ENCODE data around the gene LDB2.

The LDB2 gene

DNA sequence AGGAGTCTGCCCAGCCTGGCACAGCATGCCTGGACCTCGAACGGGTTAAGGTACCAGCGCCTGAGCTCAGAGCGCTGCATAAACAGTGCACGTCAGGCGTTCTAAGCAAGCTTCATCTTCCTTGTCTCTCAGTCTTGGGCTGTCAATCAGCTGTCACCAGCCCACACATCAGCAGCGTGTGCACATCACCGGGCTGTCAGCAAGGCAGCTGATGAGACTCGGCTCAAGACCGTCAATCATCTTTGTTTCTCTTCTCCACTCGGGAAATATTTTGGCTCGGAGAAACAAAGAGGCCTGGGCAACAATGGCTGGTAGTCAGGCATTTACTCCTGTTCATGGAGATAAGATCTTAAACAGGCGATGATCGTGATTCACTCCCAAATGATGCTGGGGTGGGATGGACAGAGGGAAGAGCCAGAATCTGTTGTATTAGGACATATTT, 141.3 kb downstream of the LDB2 start:
- peak; percentile 87 for DNase-seq (ENCODE audit: low read depth)

DNA sequence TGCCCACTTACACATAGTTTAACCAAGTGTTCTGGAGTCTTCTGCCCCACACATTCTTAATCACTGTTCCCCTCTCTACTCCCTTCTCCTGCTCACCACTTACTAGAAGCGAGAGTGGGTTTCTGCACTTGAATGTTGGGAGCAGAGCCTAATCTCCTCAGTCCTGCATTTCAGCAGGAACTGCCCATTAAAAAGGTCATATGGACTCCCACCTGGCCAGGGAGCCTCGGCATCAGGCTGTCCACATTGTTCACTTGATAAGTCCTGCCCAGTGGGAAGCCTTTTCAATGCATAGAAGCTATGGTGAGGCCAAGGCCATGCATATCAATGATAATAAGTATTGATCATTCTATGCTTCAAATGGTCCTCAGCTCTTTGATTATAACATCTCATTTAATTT, 144.3 kb downstream of the LDB2 start:
- DNase-seq (ENCODE audit: low read depth), result no peak

DNA sequence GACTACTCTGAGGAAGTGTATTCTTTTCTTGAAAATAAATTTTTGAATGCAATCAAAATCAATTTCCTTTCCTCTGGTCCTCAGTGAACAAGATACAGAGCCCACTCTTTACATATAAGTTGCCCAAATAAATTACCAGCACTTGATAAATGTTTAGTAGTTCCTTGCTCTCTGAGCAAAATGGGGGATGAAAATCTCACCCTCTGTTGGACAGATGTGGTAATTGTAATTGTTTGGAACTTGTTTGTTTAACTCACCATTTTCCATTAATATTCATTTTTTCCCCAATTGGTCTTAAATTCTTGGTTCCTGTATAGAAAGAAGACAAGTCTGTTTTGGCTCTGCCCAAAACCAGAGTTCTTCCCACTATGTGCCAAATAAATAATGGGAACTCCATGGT, 146.3 kb downstream of the LDB2 start:
- DNase-seq (ENCODE audit: low read depth), result peak; percentile 24

DNA sequence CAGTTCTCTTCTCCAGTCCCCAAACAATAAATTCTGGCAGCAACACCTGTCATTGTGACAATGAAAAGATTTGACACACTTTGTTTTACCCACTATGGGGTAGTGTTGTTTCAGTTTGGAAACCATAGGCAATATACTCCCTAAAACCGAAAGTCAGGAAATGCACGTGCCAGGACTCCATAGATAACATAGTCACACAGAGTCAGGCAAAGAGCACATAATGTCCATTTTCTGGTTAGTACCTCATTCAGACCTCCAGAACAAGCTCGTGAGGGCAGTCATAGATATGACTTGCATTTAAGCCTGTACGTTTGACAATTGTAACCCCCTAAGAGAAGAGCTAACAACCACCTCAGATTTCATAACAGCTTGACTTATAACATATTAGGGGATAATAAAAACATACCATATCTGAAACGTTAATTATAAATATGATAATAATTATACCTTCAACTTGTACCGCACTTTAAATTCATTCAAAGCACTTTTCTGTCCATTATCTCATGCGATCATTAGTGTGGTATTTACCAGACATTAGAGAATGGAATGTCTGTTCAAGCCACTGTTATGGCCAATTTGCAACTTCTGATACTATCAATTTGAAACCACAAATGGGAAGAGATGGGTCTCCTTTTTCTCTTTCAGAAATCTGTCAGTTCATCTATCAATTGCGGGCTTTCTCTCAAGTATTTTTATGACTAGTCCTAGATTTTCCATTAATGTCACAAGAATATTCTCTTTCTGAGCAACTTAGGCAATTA, 147.4 kb downstream of the LDB2 start:
- DNase-seq (ENCODE audit: low read depth), result peak; percentile 34

DNA sequence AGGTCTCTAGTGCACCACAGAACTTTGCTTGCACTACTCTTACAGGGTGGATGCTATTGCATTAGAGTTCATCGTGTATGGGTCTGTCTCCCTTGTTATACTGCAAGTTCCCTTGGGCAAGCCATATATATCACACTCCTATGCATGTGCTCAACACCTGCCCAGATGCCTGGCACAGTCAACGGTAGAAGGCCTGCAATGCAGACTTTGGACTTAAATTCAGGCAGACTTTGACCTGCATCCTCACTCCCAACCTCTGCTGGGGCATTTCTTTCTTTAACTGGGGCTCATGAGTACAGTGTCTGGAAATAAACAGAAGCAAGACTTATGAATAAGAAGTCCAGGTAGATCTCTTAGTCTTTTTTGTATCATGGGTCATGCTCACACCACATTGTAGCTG, 148.2 kb downstream of the LDB2 start:
- no peak for DNase-seq (ENCODE audit: low read depth)

DNA sequence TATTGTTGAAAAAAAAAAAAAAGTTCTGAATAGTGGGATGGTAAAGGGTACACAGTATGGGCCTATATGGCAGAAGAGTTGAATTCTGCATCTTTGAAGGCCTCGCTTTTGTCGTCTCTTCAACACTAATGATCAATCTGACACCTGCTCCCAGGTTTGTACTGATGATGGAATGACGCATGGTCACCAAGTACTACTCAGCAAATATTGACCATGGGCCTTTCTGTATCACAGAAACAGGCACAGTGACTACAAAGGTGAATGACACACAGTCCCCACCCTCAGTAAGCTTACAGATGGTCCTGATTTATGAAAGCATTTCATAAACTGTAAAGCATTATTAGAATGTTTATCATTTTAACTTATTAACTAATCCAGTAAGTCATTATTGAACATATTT, 152.6 kb downstream of the LDB2 start:
- DNase-seq (ENCODE audit: low read depth), result no peak

DNA sequence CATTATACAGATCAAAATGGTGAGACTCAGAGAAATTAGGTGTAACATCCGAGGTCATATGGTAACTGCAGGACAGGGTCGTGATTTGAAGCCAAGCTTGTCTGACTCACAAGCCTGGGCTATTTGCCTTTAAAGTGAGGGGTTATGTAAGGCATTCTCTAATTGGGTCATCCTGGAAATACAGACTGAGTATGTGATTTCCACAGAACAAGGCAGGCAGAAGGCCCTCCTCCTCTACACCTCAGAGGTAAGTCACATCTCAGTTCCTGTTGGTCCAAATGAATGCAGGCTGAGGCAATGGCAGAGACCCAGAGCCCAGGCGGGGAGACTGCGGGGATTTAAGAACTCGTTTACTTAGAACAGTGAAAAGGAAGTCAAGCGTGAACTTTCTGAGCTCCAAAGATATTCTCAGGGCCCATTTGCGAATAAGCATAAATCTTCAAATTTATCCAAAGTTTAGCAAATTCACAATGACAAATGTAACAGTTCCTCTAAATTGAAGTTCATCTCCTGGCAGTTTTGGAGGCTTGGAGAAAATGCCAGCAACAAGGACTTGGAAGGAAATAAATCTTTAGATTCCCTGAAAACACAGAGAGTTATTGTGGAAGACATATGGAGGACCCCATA, 153.3 kb downstream of the LDB2 start:
- peak; percentile 68 for DNase-seq (ENCODE audit: low read depth)

DNA sequence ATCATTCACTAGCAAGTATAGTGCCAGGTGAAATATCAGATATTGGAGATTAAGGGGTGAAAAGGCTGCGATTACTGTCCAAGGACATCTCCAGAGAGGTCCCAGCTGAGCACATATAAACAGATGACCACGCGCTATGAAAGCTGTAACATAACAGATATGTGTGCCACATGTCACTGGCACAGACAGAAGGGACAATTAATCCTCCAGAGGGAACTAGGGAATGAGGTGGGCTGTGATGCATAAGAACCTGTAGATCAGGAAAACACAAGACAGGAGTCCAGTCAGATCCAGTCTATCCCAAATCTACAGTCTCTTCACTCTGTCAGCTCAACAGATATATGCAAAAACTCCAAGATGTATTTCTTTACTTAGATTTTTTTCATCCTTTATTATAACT, 157.2 kb downstream of the LDB2 start:
- no peak for DNase-seq (ENCODE audit: low read depth)

DNA sequence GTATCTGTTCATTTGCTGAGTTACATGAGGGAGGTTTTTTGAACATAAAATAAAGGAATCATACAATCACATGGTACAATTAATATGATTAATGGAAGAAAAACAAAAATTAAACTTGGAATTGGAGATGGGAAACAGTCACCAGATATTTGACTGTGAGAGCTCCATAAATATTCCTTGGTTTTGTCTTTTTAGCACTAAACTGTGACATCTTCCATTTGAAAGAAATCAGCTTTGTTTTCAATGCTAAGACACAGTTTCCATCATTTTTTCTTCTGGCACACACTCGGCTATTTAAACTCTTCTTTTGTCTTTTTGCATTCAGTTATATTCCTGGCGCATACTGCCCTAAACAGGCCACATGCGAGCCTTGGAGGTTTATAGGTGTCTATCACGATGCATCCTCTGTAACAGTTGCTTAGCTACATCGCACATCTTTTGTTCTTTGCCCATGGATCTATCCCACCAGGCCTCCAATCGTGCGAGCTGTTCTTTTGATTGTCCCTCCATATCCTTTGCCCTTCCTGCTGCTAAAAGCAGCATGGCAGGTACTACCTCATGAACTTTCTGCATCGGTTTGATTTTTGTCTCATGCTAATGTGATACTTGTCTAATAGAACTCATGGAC, 158.3 kb downstream of the LDB2 start:
- DNase-seq (ENCODE audit: low read depth), result no peak

DNA sequence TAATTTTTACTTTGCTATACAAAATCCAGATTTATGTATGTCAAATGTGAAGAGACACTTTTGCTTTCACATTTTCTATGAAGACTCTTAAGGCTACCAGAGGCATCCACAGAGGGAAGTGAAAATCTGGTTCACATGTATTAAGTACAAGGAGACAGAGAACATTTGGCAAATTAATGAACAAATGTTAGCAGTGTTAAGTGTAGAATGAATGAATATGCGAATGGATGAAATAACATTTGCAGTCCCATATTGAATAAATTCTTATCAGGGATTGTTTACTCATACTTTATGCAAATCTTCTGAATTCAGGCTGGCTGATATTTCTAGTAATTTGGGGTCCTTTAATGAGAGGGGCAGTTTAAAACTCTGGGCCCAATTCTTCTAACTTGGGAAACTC, 159.9 kb downstream of the LDB2 start:
- DNase-seq (ENCODE audit: low read depth), result no peak

DNA sequence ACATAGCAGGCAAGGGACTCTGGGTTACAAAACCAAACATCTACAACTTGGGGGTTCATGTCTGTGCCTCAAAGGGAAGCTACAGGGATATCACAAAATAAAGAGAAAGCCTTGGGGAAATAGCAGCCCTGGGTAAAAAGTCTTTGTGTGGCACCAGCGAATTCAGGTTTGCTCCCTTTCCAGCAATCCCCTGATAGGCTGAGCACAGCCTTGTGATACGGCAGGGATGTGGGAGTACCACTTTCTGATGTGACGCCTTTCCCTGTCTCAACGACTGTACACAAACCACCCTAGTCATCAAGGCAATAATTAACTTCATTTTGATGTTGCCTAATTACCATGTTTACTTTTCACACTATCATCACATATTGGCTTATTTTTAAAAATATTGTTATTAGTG, 164.9 kb downstream of the LDB2 start:
- no peak for DNase-seq (ENCODE audit: low read depth)

DNA sequence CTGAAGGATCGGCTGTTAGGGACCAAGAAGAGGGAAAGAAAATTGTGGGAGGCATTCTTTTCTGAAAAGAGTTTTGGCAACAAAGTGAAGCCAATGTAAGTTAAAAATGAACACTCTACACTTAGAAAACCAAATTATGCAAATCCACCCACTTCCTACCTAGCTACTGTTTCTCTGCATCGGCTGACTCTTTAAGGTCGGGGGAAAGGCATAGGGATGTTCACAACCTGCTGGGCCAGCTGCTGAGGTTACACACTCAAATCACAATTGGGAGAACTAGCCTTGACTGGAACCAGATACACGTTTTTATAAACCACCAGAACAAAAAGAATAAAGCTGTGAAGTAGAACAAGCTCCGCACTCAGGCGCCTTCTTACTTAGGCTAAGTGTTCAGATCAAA, 165.7 kb downstream of the LDB2 start:
- no peak for DNase-seq (ENCODE audit: low read depth)

DNA sequence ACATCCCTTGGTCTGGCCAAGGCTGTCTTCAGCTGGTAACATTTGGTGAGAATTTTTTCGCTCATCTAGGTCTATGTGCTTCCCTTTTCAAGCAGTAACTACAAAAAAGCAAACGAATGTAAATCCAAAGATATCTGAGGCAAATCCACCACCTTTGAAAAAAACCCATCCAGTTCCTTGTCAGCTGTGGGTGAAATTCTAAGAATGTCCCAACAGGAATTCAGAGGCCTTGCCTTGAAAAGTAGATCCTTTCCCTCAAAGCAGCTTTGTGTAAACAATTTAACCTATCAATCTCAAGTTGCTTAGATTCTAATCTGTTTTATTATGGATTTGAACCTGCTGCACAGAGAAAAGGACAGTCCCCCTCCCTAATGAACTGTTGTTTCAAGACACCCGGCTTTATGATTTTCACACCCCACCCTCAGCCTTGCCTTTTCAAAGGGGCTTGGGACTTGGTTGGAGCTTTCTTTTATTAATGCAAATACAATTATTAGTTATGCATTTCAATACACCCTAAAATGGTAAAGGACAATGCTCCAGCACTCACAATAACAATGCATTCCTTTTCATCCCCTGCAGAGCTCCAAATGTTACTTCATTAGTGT, 166.6 kb downstream of the LDB2 start:
- no peak for DNase-seq (ENCODE audit: low read depth)

DNA sequence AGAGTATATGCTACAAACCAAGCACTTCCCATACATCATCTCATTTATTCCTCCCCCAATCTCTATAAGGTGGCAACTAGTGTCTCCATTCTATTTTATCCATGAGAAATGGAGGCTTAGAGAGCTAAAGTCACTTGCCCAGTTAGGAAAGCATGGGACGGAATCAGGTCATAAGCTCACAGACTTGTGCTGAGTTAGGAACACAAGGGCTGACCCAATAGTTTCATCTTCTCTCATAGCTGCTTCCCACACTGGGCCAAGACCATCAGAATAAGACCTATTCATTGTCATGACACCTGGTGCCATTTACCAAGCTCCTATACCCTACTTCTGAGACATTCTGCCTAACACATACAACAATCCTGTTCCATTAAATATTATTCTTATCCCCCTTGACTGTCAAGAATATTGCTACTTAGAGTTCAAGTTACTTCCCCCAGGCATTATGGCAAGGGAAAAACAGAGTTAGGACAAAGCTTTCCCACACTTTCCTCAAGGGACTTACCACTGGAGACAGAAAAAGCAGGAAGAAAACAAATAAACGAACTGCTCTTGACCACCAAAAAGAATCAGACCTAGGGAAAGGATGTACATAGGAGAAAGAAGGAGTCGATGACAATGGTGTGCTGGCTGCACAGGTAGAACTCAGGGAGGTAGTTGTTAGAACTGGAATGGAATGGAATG, 167.8 kb downstream of the LDB2 start:
- DNase-seq (ENCODE audit: low read depth), result no peak

DNA sequence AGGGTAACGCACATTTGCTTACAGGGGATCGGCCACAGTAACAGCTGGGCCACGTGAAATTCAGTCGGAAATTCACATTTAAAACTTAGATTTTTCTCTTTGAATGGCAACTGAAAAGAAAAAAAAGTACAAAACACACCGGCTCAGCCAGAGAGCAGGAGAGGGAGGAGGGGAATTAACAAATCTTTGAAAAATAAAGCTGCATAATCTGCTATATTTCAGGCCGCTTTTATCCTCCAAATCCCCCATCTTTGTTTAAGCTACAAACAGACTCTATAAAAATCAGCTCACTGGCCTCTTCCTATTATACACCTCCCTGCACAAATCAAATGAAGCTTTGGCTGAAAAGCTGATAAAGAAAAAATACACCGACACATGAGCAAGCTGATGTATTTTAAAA, 169.1 kb downstream of the LDB2 start:
- no peak for DNase-seq (ENCODE audit: low read depth)

DNA sequence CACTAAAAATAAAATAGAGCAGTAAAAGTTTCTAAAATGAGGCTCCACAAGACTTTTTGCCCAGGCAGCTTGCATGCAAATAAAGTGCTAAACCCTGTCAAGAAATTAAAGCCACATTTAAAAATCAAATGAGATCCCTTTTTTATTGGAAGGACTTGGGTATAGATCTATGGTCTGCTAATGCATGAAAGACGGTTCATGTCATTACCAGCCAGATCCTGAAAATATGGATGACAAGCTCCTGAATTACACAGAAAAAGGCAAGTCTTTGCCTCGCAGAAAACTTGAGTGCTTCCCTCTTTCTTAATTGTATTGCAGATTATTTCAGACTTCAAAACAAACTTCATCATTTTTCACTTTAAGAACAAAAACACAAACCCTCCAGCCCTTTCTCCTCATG, 169.6 kb downstream of the LDB2 start:
- no peak for DNase-seq (ENCODE audit: low read depth)

DNA sequence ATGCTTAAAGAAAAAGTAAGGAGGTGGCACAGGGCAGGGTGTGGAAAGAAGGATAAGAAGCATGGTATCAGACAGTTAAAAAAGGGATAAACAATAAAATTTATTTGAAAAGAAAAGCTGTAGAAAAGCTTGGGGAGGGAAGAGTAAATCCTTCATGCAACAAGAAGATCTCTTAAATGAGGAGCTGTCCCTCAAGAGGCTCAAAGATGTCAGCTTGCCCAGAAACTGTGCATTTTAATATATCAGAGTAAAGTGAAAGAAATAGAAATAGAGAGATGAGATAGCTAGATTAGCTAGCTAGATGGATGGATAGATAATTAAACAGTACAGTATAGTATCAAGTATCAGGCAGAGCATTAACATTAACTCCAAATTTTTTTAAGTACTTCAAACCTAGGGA, 170.3 kb downstream of the LDB2 start:
- DNase-seq (ENCODE audit: low read depth), result no peak

DNA sequence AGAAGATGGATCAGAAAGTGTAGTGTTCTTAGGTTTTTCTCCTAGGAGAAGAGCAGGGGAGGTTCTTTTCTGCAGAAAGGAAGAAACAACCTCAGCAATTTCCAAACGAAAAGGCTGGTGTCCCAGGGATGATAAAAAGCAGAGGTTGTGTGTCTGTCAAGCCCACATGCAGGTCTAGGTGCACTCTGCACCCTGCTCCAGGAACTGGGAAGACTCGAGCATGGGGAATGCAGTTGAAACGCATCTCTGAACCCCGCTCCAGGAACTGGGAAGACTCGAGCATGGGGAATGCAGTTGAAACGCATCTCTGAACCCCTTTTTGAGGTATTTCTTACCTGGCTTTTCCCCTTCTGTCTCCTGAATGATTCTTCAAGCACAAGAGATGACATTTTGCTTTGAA, 171.2 kb downstream of the LDB2 start:
- no peak for DNase-seq (ENCODE audit: low read depth)

DNA sequence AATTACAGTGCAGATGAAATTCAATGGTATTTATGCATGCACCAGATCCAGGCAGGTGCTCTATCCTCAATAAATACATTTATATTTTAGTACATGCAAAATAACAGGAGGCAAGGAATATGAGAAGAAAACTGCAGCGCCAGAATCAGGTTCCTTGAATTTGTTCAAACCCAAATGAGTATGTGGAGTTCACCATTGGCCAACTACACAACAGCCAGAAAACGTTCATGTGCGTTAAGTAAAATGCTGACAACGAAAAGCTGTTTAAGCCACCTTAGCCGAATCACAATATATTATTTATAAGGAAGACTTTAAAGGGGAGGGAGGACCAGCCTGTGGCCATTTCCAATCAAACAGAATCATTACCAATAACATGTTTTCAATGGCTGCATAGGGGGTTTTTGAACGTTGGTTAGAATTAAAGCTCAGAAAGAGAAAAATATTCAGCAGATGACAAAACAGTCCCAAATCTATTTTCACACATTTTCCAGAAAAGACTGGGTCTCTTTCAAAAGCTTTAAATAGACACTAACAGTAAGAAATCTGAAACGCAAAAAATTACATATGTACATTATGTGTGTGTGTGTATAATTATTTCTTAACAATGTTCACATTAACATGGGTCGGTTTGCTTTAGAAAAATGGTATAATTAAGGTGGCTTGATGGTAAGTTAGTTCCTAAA, 171.9 kb downstream of the LDB2 start:
- DNase-seq (ENCODE audit: low read depth), result no peak

DNA sequence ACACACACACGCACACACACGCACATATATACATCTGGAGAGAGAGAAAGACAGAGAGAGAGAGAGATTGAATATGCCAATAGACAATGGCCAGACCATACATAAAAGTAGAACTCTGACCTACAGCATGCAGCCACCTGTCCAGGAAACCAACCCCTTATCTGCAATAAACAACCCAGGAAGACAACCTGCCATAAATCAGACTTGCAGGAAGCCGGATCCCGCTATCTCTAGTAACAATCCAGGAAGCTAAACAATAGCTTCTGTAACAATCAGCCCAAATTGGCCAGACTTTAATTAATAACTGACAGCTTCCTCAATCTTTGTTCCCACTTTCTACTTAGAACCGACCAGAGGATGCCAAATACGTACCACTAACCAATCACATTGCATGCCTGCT, 173.2 kb downstream of the LDB2 start:
- no peak for DNase-seq (ENCODE audit: low read depth)

DNA sequence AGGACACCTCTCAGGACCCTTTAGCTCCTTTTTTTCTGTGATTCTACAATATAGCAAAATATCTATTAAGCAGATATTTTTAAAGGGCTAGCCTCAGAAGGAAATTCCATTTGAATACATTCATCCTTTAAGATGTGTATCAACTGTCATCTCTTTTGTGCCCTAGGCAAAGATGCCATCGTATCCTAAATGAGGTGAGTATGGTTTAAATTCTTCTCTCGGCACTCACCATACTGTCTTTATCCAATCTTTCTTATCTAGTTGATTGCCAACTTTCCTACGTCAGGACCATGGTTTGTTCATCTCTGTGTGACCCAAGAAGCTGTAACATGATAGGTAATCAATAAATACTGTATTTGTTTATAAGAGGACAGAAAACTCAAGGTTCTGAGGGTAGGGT, 176.0 kb downstream of the LDB2 start:
- DNase-seq (ENCODE audit: low read depth), result peak; percentile 74

Measured in EH (cell line).